T-helper 9 cell (primary cell): ENCODE results near the gene DSG4.

Source experiments
- DNase-seq: peaks from one replicate; pipeline ENCODE4 v3.0.0-alpha.2; 2020

DSG4 gene

GRCh38 chr18:31410716-31411483 lies 34.3 kb downstream of the DSG4 start:
- no peak for DNase-seq

- no peak for DNase-seq
Measured at GRCh38 chr18:31413137-31413536, 36.6 kb downstream of the DSG4 start.

- DNase-seq = no peak
Measured at GRCh38 chr18:31417850-31418249, 41.3 kb downstream of the DSG4 start.

GRCh38 chr18:31419457-31419932 lies 42.9 kb downstream of the DSG4 start:
- DNase-seq = no peak

- no peak for DNase-seq
Measured at GRCh38 chr18:31420032-31420431, 43.5 kb downstream of the DSG4 start.

GRCh38 chr18:31420524-31420923 lies 43.9 kb downstream of the DSG4 start:
- DNase-seq = no peak

- DNase-seq = no peak
Measured at GRCh38 chr18:31424383-31424988, 47.9 kb downstream of the DSG4 start.

GRCh38 chr18:31426021-31426420 lies 49.4 kb downstream of the DSG4 start:
- no peak for DNase-seq

GRCh38 chr18:31426871-31427406 lies 50.4 kb downstream of the DSG4 start:
- no peak for DNase-seq

GRCh38 chr18:31428211-31428610 lies 51.6 kb downstream of the DSG4 start:
- DNase-seq = no peak

- no peak for DNase-seq
Measured at GRCh38 chr18:31429623-31430022, 53.0 kb downstream of the DSG4 start.

- DNase-seq = no peak
Measured at GRCh38 chr18:31430072-31430471, 53.5 kb downstream of the DSG4 start.

- DNase-seq = no peak
Measured at GRCh38 chr18:31430554-31430953, 54.0 kb downstream of the DSG4 start.

- no peak for DNase-seq
Measured at GRCh38 chr18:31432316-31432715, 55.7 kb downstream of the DSG4 start.

- DNase-seq = no peak
Measured at GRCh38 chr18:31436825-31437224, 60.2 kb downstream of the DSG4 start.

GRCh38 chr18:31438402-31438801 lies 61.8 kb downstream of the DSG4 start:
- DNase-seq = no peak

- DNase-seq = no peak
Measured at GRCh38 chr18:31439807-31440325, 63.3 kb downstream of the DSG4 start.

- no peak for DNase-seq
Measured at GRCh38 chr18:31440787-31441186, 64.2 kb downstream of the DSG4 start.

GRCh38 chr18:31441493-31441892 lies 64.9 kb downstream of the DSG4 start:
- no peak for DNase-seq

- no peak for DNase-seq
Measured at GRCh38 chr18:31444142-31444541, 67.6 kb downstream of the DSG4 start.

GRCh38 chr18:31445908-31446307 lies 69.3 kb downstream of the DSG4 start:
- DNase-seq = no peak

GRCh38 chr18:31446854-31447253 lies 70.3 kb downstream of the DSG4 start:
- DNase-seq = no peak

- DNase-seq = no peak
Measured at GRCh38 chr18:31447530-31448191, 71.1 kb downstream of the DSG4 start, which contains the start of gene DSG3. TSS of gene DSG3 (plus strand) at chr18:31447741. CDS start at chr18:31447878, 137 bp downstream.
